HG03097 (cell line): Measurements from ENCODE around the gene FLII.
"Not testable (repeated sequence)": the region's sequence is repeated elsewhere in the genome, so short reads cannot be mapped to it uniquely, and the experiment has no call there.

Source experiments
- ATAC-seq: cut with Tn5 transposase; IDR thresholded peaks from one replicate; pipeline ENCODE4 v1.9.1; 2021; ENCODE audit not compliant: unreplicated experiment, low FRiP score

FLII gene

DNA sequence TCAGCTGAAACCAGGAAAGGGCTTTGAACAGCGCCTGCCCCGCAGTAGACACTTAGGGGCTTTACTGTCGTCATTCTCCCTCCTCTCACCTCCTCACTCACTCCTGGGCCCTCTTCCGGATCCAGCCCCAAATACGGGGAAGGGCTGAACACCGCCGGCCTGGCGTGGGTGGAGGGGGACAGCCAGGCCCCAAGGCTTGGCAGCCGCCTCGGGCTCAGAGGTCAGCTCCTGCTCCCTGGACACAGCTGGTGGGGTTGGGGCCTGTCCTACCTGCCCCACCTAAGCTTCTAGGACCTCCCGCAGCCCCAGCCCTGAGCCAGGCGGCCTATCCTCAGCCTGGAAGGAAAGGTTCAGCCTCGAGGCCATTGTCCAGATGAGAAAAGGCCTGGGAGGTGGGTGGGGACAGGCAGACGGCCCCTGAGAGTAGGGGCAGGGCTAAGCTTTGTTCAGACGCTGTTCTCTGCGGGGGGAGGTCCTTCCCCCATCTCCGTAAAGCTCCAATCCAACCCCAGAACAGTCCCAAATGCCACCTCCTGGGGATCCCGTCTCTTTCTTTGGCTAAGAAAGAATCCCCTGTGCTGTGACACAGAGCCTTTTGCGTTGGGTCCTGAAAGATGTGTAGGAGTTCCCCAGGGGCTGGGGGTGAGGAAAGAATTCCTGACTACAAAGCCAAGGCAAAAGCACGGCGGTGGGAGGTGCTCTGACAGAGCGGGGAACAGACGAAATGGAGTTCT, 34.0 kb downstream of the FLII start:
- ATAC-seq, result no peak

DNA sequence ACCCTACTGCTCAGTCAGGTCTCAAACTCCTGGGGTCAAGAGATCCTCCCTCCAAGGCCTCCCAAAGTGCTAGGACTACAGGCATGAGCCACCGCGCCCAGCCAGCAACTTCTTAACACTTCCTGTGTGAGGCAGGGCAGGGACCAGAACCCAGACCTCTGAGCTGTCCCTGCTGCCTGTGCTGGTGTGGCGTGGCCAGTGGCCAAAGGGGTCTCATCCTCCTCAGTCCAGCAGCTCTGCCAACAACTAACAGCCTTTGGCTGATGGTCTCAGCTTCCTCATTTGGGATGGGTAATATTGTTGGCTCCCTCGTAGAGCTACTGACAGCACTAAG, 34.5 kb downstream of the FLII start:
- ATAC-seq, result no peak

DNA sequence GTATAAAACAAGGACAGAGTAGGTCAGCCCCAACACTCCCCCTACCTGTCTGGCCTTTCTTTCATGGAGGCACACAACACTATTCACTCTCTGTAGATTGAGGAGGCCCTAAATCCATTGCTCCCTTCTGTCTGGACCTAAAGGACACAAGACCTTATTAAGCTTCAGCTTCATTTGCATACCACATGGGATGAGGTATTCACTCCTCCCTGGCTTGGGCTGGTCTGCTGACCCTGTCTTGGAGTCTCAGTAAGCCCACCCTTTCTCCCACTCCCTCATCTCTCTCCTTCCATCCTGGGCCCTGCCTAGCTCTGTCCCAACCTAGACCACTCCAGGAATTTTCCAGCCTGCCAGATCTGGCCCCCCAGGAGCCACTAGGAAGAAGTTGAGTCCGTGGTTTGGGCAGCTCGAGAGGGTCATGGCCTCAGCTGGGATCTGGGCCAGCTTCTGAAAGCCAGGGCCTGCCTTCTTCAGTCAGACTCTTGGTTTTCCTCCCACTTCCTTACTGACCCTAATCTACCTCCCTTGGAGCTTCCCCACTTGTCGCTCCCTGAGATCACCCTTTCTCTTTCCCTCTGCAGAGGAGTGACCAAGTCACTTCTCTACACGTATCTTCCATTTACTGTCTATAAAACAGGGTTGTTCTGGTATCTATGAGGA, 39.7 kb downstream of the FLII start:
- ATAC-seq, result no peak

DNA sequence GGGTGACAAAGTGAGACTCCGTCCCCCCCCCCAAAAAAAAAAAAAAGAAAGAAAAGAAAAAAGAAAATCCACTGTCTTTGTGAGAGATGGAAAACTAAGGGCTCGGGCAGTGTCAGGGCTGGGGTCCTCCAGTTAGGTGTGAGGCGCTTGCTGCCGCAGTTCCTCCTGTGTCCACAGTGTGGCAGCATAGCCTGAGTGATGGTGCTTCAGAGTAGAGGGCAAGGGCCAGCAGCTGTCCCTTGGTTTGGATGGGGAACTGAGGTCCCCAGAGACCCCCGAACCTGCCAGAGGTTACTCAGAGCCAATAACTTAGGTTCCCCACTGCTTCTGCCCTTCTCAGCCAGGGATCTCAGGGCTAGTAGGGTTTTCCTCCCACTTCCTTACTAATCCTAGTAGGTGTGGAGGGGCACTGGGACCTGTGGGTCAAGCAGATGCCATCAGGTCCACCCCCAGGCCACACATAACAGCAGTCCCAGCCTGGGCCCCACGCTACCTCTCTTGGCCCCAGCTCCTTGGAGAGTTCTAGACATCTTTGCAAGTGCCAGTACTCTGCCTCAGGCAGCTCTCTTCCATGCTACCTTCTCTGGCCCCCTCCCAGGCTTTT, 41.0 kb downstream of the FLII start:
- ATAC-seq, result no peak

DNA sequence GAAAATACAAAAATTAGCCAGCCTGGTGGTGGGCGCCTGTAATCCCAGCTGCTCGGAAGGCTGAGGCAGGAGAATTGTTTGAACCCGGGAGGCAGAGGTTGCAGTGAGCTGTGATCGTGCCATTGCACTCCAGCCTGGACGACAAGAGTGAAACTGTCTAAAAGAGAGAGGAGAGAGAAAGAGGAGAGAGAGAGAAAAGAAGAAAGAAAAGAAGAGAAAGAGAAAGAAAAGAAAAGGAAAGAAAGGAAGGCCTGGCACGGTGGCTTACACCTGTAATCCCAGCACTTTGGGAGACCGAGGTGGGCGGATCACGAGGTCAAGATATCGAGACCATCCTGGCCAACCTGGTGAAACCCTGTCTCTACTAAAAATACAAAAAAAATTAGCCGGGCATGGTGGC, 41.6 kb downstream of the FLII start:
- ATAC-seq, result not testable (repeated sequence)

DNA sequence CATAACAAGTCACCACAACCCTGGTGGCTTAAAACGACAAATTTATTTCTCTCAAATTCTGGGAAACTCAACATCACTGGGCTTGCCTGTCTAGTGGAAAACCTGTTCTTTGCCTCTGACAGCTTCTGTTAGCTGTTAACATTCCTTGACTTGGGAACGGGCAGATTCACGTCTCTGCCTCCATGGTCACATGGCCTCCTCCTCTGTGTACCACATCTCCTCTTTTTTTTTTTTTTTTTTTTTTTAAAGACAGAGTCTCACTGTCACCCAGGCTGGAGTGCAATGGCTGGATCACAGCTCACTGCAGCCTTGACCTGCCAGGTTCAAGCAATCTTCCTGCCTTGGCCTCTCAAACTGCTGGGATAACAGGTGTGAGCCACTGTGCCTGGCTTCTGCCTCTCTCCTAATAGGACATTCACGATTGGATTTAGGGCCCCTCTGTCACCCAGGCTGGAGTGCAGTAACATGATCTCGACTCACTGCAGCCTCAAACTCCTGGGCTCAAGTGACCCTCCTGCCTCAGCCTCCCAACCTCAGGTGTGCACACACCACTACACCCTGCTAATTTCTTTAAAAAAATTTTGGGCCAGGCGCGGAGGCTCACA, 44.8 kb downstream of the FLII start:
- no peak for ATAC-seq

DNA sequence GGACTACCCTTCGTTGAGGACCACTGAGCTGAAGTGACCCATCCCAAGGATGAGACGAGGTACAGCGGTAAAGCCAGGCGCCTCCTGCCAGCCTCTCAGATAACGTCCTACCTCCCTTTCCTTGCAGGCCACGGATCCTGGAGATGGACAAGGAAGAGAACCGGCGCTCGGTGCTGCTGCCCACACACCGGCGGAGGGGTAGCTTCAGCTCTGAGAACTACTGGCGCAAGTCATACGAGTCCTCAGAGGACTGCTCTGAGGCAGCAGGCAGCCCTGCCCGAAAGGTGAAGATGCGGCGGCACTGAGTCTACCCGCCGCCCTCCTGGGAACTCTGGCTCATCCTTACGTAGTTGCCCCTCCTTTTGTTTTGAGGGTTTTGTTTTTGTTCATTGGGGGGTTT, 50.4 kb downstream of the FLII start:
- no peak for ATAC-seq

DNA sequence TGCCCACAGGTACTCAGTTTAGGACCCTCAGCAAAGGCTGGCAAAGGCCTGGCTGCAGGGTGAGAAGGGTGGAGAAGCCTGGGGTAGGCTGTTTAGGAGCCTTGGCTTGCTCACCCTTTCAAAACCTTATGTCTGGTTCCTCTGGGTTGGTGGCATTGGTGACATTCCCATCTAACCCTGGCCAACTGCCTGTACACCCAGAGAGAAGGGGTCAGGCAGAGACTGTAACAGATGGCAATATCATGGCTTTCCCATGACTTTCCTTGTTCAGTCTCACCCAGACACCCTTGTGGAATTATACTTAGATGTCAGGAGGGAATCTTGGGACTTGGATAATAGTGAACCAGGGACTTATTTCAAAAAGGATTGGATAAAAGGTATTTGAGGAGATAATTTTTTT, 51.6 kb downstream of the FLII start:
- ATAC-seq, result no peak

DNA sequence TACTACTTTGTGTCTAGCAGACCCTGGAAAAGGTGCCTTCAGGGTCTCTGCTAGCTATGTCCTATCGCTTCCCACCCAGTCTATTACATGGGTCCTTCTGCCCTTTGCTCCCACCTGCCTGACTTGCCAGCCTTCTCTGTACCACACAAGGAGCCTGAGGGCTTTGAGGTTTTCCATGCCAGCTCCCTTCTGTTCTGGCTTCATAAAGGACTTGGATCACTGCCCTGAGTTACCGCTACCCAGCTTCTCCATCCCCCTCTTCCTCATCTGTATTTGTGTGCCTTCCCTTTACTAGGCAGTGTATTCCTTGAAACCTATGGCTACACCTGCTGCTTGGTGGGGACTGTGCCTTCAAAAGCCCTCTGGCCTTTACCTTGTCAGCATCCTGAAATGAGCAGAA, 52.7 kb downstream of the FLII start:
- no peak for ATAC-seq

DNA sequence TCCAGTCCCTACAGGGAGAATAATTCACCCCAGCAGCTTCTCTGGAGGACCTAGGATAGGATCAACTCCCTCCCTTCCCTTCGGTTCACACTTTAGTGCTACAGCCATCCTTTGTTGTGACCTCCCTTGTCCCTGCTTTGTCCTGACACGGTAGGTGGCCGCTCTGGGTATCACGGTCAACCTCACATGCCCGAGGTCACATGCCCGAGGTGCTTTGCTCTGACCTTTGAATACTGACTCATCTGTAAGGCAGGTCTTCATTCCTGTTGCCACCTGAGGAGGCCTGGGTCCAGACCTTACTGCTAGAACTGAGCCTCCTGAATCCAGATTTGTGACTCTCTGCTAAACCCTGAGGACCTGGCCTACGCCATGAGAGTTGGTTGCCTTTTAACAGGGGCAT, 55.2 kb downstream of the FLII start:
- no peak for ATAC-seq

DNA sequence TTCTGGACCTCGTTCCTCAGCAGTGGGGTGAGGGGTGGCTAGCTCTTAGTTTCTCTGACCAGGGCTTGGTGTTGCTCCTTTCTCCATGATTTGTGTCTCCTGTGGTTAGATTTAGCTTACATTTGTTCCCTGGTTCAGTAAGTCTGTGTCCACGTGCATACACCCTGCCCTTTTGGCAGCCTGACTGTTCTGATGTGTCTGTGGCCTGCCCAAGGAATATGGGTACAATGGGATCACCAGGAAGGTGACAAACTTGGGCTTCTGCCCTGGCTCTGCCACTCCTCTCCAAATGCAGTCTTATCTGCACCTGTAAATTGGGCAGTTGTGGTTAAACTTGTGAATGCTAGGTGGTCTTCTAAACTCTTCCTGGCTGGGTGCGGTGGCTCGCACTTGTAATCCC, 57.4 kb downstream of the FLII start:
- no peak for ATAC-seq

DNA sequence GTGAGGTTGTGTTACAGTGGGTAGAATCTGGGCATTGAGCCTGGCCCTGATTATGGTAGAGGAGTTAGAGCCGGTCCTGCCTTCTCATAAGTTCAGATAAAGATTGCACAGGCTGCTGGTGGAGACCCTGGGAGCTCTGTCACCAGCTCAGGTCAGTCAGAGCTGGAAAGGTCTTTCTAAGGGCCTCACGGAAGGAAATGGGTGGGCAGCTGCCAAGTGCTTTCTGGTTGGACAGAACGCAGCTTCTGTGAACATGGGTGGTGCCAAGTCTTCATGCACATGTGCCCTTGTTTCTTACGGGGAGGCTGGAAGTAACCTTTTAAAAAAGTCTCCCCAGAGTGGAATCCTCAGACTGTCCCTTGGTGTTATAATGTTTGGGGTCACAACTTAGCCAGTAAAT, 60.0 kb downstream of the FLII start:
- ATAC-seq, result no peak

DNA sequence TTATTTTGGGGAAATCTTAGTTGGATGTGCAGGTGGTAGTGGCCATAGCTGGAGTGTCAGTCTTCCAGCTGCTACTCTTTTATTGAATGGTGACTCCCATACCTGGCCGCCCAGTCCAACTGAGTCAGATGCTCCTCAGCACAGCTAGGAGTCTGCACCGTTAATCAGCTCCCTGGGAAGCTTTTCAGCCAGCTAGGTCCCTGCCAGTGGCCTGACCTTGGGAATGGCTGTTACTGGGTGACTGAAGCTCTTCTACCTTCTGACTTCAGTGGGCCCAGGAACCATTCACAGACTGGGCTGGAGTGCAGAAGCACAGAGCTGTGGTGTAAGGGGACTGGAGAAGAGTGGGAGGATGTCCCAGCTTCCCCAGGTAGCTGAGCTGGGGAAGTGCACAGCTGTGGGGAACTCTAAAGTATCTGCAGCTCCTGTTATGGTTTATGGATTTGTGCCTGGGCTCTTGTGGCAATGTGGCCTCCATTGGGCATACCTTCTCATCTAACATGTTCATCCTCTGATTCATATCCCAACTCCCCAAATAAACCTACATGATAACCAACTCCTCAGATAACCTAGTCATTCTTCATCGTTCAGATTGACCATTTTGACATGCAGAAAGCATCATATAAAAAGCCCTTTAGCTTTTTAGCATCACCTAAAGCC, 60.9 kb downstream of the FLII start:
- ATAC-seq, result no peak

DNA sequence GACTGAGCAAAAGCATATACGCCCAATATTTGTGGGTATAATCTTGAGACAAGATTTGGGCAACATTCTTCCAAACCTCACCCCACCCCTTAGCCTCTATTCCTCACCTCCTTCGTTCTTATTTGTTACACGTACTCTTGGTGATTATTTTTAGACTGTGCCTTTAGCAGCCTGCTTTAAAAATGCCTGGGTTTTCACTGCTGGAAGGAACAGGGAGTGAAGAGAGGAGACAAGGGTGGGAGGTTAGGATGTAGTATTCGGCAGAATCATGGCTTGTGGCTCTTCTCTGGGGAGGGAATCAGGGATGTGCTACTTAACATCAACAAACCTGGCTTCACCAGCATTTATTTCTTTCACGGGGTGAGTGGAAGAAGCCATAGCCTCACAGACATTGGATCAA, 63.3 kb downstream of the FLII start:
- ATAC-seq, result no peak
